Measurements from ENCODE around the gene DNAH3.

DNA sequence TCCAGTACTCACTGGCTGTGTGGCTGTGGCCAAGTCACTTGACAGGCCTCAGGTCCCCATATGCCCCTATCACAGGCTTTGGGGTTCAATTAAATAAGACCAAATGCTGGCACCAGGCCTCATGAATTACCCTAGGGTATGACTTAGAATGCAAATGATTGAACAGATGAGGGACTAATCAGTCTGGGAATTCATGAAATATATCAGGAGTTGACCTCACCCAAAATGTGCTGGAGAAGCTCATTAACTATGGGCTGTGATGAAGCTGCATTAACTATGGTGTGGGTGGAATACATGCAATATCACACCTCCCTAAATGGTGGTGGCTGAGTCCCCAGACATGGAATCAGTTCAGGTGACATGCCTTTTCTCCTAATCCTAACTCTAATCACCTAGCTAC, 72.1 kb downstream of the DNAH3 start:
- TF ChIP-seq, protein P1, sequence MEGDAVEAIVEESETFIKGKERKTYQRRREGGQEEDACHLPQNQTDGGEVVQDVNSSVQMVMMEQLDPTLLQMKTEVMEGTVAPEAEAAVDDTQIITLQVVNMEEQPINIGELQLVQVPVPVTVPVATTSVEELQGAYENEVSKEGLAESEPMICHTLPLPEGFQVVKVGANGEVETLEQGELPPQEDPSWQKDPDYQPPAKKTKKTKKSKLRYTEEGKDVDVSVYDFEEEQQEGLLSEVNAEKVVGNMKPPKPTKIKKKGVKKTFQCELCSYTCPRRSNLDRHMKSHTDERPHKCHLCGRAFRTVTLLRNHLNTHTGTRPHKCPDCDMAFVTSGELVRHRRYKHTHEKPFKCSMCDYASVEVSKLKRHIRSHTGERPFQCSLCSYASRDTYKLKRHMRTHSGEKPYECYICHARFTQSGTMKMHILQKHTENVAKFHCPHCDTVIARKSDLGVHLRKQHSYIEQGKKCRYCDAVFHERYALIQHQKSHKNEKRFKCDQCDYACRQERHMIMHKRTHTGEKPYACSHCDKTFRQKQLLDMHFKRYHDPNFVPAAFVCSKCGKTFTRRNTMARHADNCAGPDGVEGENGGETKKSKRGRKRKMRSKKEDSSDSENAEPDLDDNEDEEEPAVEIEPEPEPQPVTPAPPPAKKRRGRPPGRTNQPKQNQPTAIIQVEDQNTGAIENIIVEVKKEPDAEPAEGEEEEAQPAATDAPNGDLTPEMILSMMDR (IDR thresholded peaks at IDR 0.05 in 8 of 11, conservative IDR thresholded peaks at IDR 0.05 in 3 of 11) = no peak
- no peak for TF ChIP-seq POLR2A (IDR thresholded peaks at IDR 0.05)
- TF ChIP-seq POLR2AphosphoS5 (IDR thresholded peaks at IDR 0.05) = no peak
